ENCODE results near the gene KIFAP3.
"Not testable (repeated sequence)": the region's sequence is repeated elsewhere in the genome, so short reads cannot be mapped to it uniquely, and the experiment has no call there.

KIFAP3 gene

GRCh38 chr1:170061676-170062075 lies 12.8 kb downstream of the KIFAP3 start:
- not testable (repeated sequence) for DNase-seq

GRCh38 chr1:170060015-170060520 lies 14.4 kb downstream of the KIFAP3 start:
- DNase-seq: not testable (repeated sequence)

- no peak for DNase-seq
These were observed 25.2 kb downstream of the KIFAP3 start for GRCh38 chr1:170049176-170049800.

GRCh38 chr1:170048515-170048914 lies 26.0 kb downstream of the KIFAP3 start:
- no peak for DNase-seq

- no peak for DNase-seq
These were observed 30.3 kb downstream of the KIFAP3 start for GRCh38 chr1:170044187-170044586.

- DNase-seq: no peak
These were observed 32.9 kb downstream of the KIFAP3 start for GRCh38 chr1:170041423-170042192.

GRCh38 chr1:170032531-170033280 lies 41.8 kb downstream of the KIFAP3 start:
- DNase-seq: no peak

- DNase-seq: no peak
These were observed 44.3 kb downstream of the KIFAP3 start for GRCh38 chr1:170030212-170030611.

- DNase-seq: no peak
These were observed 46.7 kb downstream of the KIFAP3 start for GRCh38 chr1:170027760-170028159.

GRCh38 chr1:170020859-170021258 lies 53.6 kb downstream of the KIFAP3 start:
- no peak for DNase-seq

GRCh38 chr1:170017478-170017877 lies 57.0 kb downstream of the KIFAP3 start:
- DNase-seq: no peak

- DNase-seq: no peak
These were observed 61.6 kb downstream of the KIFAP3 start for GRCh38 chr1:170012920-170013319.

- DNase-seq: no peak
These were observed 64.1 kb downstream of the KIFAP3 start for GRCh38 chr1:170010443-170010842.

GRCh38 chr1:170009551-170009950 lies 64.9 kb downstream of the KIFAP3 start:
- no peak for DNase-seq

GRCh38 chr1:170008745-170009144 lies 65.8 kb downstream of the KIFAP3 start:
- DNase-seq: not testable (repeated sequence)

GRCh38 chr1:170003270-170003835 lies 71.1 kb downstream of the KIFAP3 start:
- not testable (repeated sequence) for DNase-seq

- no peak for DNase-seq
These were observed 73.2 kb downstream of the KIFAP3 start for GRCh38 chr1:170001266-170001665.

GRCh38 chr1:169999761-170000160 lies 74.7 kb downstream of the KIFAP3 start:
- DNase-seq: no peak

GRCh38 chr1:169999331-169999741 lies 75.2 kb downstream of the KIFAP3 start:
- DNase-seq: peak in 1 of 2 donors; percentile 8

- DNase-seq: no peak
These were observed 78.5 kb downstream of the KIFAP3 start for GRCh38 chr1:169995993-169996392.

- no peak for DNase-seq
These were observed 85.2 kb downstream of the KIFAP3 start for GRCh38 chr1:169989246-169989645.

GRCh38 chr1:169985757-169986156 lies 88.7 kb downstream of the KIFAP3 start:
- no peak for DNase-seq

GRCh38 chr1:169974067-169974466 lies 100.4 kb downstream of the KIFAP3 start:
- DNase-seq: no peak

Data from hippocampal formation (tissue), 2 donors.